Sigmoid colon (tissue), 7 donors: ENCODE measurements around the gene REG1A. TPM values are rescaled to one million over a fixed set of nuclear protein-coding genes. Genes with fewer than 3 reads are reported as not detected.

Experiments used
- DNase-seq: peaks from one replicate; pipeline ENCODE4 v3.0.0-alpha.2; 2019
- H3K27ac ChIP-seq, 4 donors: fragments of 200-600 bp; sonication (generic); one replicate each; pipeline ENCODE4 v1.5.1; 2016 to 2019; ENCODE audit warnings: mild to moderate bottlenecking in 1 of 4
- H3K27me3 ChIP-seq, 3 donors: fragments of 200-600 bp; sonication (generic); one replicate each; pipeline ENCODE4 v1.5.1; 2019; ENCODE audit warnings: mild to moderate bottlenecking in 1 of 3
- H3K36me3 ChIP-seq, 4 donors: fragments of 200-600 bp; sonication (generic); one replicate each; pipeline ENCODE4 v1.5.1; 2016 to 2019
- H3K4me1 ChIP-seq, 4 donors: fragments of 200-600 bp; sonication (generic); one replicate each; pipeline ENCODE4 v1.5.1; 2017 to 2019
- H3K4me3 ChIP-seq, 4 donors: fragments of 200-600 bp; sonication (generic); one replicate each; pipeline ENCODE4 v1.5.1; 2017 to 2019; ENCODE audit warnings: mild to moderate bottlenecking in 2 of 4, moderate library complexity in 1 of 4
- H3K9me3 ChIP-seq, 4 donors: fragments of 200-600 bp in 3 of 4; sonication (generic) in 3 of 4; one replicate each; pipeline versions ENCODE4 v1.5.1 to v1.6.1; 2013 to 2019
- EP300 ChIP-seq, 4 donors: sonication (generic); formaldehyde crosslinking; IDR thresholded peaks; one replicate each; pipeline ENCODE4 v1.6.1; 2017; ENCODE audit warnings: antibody characterized with exemption in 4 of 4
- POLR2A ChIP-seq, 2 donors: fragments of 450-650 bp; IDR thresholded peaks; one replicate each; pipeline ENCODE4 v1.6.1; 2016; ENCODE audit warnings: antibody characterized with exemption in 2 of 2, mild to moderate bottlenecking in 2 of 2, moderate library complexity in 2 of 2
- POLR2AphosphoS5 ChIP-seq, 4 donors: sonication (generic); formaldehyde crosslinking; IDR thresholded peaks; one replicate each; pipeline ENCODE4 v1.6.1; 2017; ENCODE audit warnings: antibody characterized with exemption in 4 of 4
- WGBS, 2 donors: extraction: QIAGEN DNeasy Blood & Tissue Kit; methylation state at CpG; one replicate each; pipeline ENCODE4 v1.1.7; 2013; 5-methylcytosine and 5-hydroxymethylcytosine counted together
- intact Hi-C: fragments of 100-400 bp; cut with DNase I; formaldehyde crosslinking; loops from one replicate; pipeline ENCODE4 v1.15.1; 2023
- polyA plus RNA-seq, 3 donors: library from polyadenylated mRNA; stranded (reverse); fragments of 200-250 nt; gene quantifications; one replicate each; pipeline ENCODE4 v1.2.3, GENCODE V29; 2013
- total RNA-seq, 4 donors: library from RNA; depleted of rRNA; stranded (reverse); fragments of >200 nt; gene quantifications; one replicate each; pipeline ENCODE4 v1.1.0, GENCODE V29; 2016
- TF ChIP-seq, protein P1 (sequence below), 4 experiments: fragments of 450-650 bp in 3 of 4; fragments of 200-600 bp in 1 of 4; IDR thresholded peaks; one replicate each; pipeline ENCODE4 v1.5.1; 2016 to 2019; ENCODE audit warnings: antibody characterized with exemption in 4 of 4, mild to moderate bottlenecking in 3 of 4, moderate library complexity in 2 of 4
- donor health status: healthy with polysubstance abuse.
- donor health status: Bipolar disorder and iron deficiency.
- donor health status: healthy.

REG1A gene
- total and polyA plus RNA-seq, 7 donors, result 10.9 to 1,672 (median 44.4) TPM; not detected in 4

DNA sequence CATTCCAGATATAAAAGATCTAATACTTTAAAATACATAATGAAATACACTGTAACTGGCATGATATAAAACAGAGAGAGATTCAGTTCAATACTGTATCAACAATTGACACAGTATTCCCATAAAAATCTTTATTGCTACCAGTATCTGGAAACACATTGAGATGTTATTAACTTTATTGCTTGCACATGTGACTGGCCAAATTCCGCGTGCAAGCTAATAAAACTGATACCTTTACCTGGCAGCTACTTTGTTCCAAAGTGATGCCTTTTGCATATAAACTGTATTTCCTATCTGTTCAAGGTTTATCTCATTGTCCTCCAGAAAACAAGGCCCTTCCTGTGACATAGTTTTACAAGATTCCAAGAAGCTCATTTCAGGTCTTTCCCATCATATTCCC lies 17.1 kb upstream of the REG1A start:
- TF ChIP-seq EP300 (IDR thresholded peaks at IDR 0.05), result no peak
- no peak for TF ChIP-seq POLR2AphosphoS5 (IDR thresholded peaks at IDR 0.05)
- TF ChIP-seq, protein P1, sequence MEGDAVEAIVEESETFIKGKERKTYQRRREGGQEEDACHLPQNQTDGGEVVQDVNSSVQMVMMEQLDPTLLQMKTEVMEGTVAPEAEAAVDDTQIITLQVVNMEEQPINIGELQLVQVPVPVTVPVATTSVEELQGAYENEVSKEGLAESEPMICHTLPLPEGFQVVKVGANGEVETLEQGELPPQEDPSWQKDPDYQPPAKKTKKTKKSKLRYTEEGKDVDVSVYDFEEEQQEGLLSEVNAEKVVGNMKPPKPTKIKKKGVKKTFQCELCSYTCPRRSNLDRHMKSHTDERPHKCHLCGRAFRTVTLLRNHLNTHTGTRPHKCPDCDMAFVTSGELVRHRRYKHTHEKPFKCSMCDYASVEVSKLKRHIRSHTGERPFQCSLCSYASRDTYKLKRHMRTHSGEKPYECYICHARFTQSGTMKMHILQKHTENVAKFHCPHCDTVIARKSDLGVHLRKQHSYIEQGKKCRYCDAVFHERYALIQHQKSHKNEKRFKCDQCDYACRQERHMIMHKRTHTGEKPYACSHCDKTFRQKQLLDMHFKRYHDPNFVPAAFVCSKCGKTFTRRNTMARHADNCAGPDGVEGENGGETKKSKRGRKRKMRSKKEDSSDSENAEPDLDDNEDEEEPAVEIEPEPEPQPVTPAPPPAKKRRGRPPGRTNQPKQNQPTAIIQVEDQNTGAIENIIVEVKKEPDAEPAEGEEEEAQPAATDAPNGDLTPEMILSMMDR (IDR thresholded peaks at IDR 0.05), result no peak
- TF ChIP-seq POLR2A (IDR thresholded peaks at IDR 0.05), result no peak
- peaks cover 0 to 3% (median 0%) of the 10 kb centered on the region in 4 donors for H3K4me1 ChIP-seq
- DNase-seq, result no peak
- H3K4me3 ChIP-seq, result no peak overlapping the region
- no peaks in the 10 kb centered on the region for H3K27me3 ChIP-seq
- no peak overlapping the region for H3K27ac ChIP-seq
- intact Hi-C loops, result no loop called here
- peaks cover 0 to 4% (median 0%) of the 10 kb centered on the region in 4 donors for H3K9me3 ChIP-seq
- 12 to 49% methylated on average over 2 of the region's 2 CpGs for WGBS, 2 donors
- no peaks in the 10 kb centered on the region for H3K36me3 ChIP-seq

DNA sequence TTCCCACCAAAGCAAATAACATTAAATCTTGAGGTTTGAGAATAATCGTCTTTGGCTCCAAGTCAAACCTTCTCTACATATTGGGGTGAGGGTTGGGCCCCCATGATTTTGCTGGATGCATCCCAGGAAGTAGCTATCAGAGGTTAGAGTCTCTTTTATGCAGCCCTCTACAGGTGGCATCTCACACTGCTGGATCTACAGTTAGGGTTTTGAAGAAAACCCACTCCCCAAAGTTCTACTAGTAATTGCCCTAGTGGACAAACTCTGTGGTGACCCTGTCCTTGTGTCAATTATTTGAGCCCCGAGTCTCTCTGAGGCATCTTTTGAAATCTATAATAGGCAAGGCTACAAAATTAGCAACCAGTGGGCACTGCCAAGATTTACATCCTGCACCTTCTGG lies 15.0 kb upstream of the REG1A start:
- intact Hi-C loops, result no loop called here
- whole genome bisulfite sequencing, 2 donors, result 53 to 92% methylated on average over 2 of the region's 2 CpGs
- H3K4me3 ChIP-seq, result no peak overlapping the region

GRCh38 chr2:79112269-79112668 lies 8.0 kb upstream of the REG1A start:
- DNase-seq, result no peak
- H3K27me3 ChIP-seq, result no peaks in the 10 kb centered on the region
- H3K9me3 ChIP-seq, result no peaks in the 10 kb centered on the region
- no peak for TF ChIP-seq EP300 (IDR thresholded peaks at IDR 0.05)
- no peak for TF ChIP-seq POLR2AphosphoS5 (IDR thresholded peaks at IDR 0.05)
- no peak for TF ChIP-seq POLR2A (IDR thresholded peaks at IDR 0.05)
- TF ChIP-seq, protein P1 (IDR thresholded peaks at IDR 0.05), result no peak
- H3K4me1 ChIP-seq, result no peaks in the 10 kb centered on the region
- H3K36me3 ChIP-seq, result no peaks in the 10 kb centered on the region
- H3K4me3 ChIP-seq, result no peak overlapping the region
- 89 to 97% methylated on average over 3 of the region's 3 CpGs for WGBS, 2 donors
- intact Hi-C loops, result no loop called here
- no peak overlapping the region for H3K27ac ChIP-seq

More for the DNA sequence above, 15.0 kb upstream of the REG1A start:
- DNase-seq, result no peak
- no peak overlapping the region for H3K27ac ChIP-seq
- H3K27me3 ChIP-seq, result no peaks in the 10 kb centered on the region
- H3K36me3 ChIP-seq, result no peaks in the 10 kb centered on the region
- H3K4me1 ChIP-seq, result peaks cover 0 to 3% (median 0%) of the 10 kb centered on the region in 4 donors
- no peak for TF ChIP-seq POLR2AphosphoS5 (IDR thresholded peaks at IDR 0.05)
- TF ChIP-seq, protein P1 (IDR thresholded peaks at IDR 0.05), result no peak
- TF ChIP-seq POLR2A (IDR thresholded peaks at IDR 0.05), result no peak
- TF ChIP-seq EP300 (IDR thresholded peaks at IDR 0.05), result no peak
- H3K9me3 ChIP-seq, result peaks cover 0 to 4% (median 0%) of the 10 kb centered on the region in 4 donors

DNA sequence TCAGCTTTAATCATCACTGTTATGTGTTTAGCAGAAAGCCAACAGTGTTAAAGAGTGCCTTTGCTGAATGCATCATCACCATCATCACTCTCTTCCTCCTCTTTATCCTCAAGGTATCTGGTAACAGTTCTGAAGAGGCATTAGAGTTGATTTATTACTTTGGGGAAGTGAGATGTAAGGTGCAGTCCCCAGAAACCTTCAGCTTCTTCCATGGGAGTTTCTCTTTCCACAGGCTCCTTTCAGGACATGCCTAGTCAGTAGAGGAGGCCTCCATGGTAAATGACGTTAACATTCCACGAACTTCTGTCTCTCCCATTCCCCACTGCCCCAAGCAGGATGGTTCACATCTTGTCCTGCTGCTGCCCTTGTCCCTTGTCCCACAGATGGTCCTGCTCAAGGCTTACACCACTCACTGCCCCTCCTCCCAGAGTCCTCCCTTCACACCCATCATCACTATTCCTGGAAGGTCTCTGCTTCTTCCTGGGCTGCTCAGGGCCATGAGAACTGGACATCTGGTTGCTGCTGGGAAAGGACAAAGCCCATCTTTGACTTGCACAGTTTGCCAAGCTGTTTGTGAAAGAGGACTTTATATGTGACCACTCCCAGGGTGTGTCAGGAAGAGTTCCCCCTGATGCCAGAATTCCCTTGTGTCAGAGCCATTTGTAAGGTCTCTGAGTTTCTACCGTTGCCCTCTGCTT lies 5.3 kb upstream of the REG1A start:
- H3K27me3 ChIP-seq, result no peaks in the 10 kb centered on the region
- no peaks in the 10 kb centered on the region for H3K9me3 ChIP-seq
- H3K4me1 ChIP-seq, result no peaks in the 10 kb centered on the region
- no peak overlapping the region for H3K4me3 ChIP-seq
- no peak for DNase-seq
- no peak overlapping the region for H3K27ac ChIP-seq
- no peaks in the 10 kb centered on the region for H3K36me3 ChIP-seq
- TF ChIP-seq POLR2A (IDR thresholded peaks at IDR 0.05) (no peak), EP300 (IDR thresholded peaks at IDR 0.05) (no peak), POLR2AphosphoS5 (IDR thresholded peaks at IDR 0.05) (no peak)
- TF ChIP-seq, protein P1 (IDR thresholded peaks at IDR 0.05), result no peak
- intact Hi-C loops, result no loop called here
- WGBS, 2 donors, result 28 to 64% methylated on average over 3 of the region's 3 CpGs
